IMR-90 (cell line): ENCODE data around the gene TMC7. TPM values are rescaled to one million over a fixed set of nuclear protein-coding genes. Genes with fewer than 3 reads are reported as not detected.

Experiments used
- ATAC-seq: fragments of 200-7000 bp; cut with Tn5 transposase; 2 replicates; pipeline ENCODE4 v1.9.1; 2020; ENCODE audit warnings: low read depth, mild to moderate bottlenecking, moderate library complexity
- BruUV-seq: library from RNA; stranded (reverse); fragments of 400-500 nt; replicated peaks from 2 replicates; lab custom pipeline; 2021; lab: Mats Ljungman, UMichigan
- CTCF ChIA-PET: fragments of 300-600 bp; formaldehyde crosslinking; extraction: SDS; loops from one replicate; lab custom pipeline; 2021; ENCODE audit warnings: antibody characterized with exemption; lab: Yijun Ruan, JAX
- POLR2A ChIA-PET: fragments of 300-600 bp; sonication (Branson Sonifier 250); formaldehyde crosslinking; loops from one replicate; lab custom pipeline; 2022; ENCODE audit warnings: antibody characterized with exemption; ENCODE audit not compliant: unreplicated experiment; lab: Charles Lee
- DNase-seq: peaks from one replicate; pipeline ENCODE4 v3.0.0; 2013
- H2AFZ ChIP-seq: replicated peaks from 2 replicates; pipeline ENCODE3; 2013; ENCODE audit warnings: low read length, mild to moderate bottlenecking; ENCODE audit not compliant: poor library complexity
- H2AK5ac ChIP-seq: 2 replicates; pipeline ENCODE4 v1.6.1; 2013; ENCODE audit warnings: low read depth, low read length, inconsistent platforms
- H2AK9ac ChIP-seq: replicated peaks from 2 replicates; pipeline ENCODE3; 2013; ENCODE audit warnings: mild to moderate bottlenecking, low read depth, low read length, moderate library complexity; ENCODE audit not compliant: poor library complexity
- H2BK120ac ChIP-seq: 2 replicates; pipeline ENCODE4 v1.6.1; 2013; ENCODE audit warnings: low read depth, low read length, inconsistent platforms
- H2BK15ac ChIP-seq: 3 replicates; pipeline ENCODE4 v1.6.1; 2013; ENCODE audit warnings: low read depth, low read length, inconsistent platforms
- H2BK20ac ChIP-seq: 2 replicates; pipeline ENCODE4 v1.6.1; 2013; ENCODE audit warnings: low read depth, mild to moderate bottlenecking, inconsistent platforms, low read length, moderate library complexity
- H2BK5ac ChIP-seq: 2 replicates; pipeline ENCODE4 v1.6.1; 2013; ENCODE audit warnings: mild to moderate bottlenecking, low read depth, low read length, inconsistent platforms; ENCODE audit not compliant: poor library complexity, severe bottlenecking
- H3K14ac ChIP-seq: replicated peaks from 2 replicates; pipeline ENCODE4 v1.6.1; 2013; ENCODE audit warnings: low read depth, low read length, inconsistent platforms
- H3K18ac ChIP-seq: 2 replicates; pipeline ENCODE4 v1.6.1; 2013; ENCODE audit warnings: low read depth, low read length, control low read depth
- H3K23ac ChIP-seq: 2 replicates; pipeline ENCODE4 v1.6.1; 2013; ENCODE audit warnings: low read depth, low read length, inconsistent platforms
- H3K27ac ChIP-seq: 2 replicates; pipeline ENCODE4 v1.5.1; 2013; ENCODE audit warnings: mild to moderate bottlenecking, control low read depth, low read length; ENCODE audit not compliant: insufficient read depth
- H3K27me3 ChIP-seq: 2 replicates; pipeline ENCODE4 v1.6.1; 2013; ENCODE audit warnings: low read length; ENCODE audit not compliant: control insufficient read depth, insufficient read depth
- H3K36me3 ChIP-seq: 2 replicates; pipeline ENCODE4 v1.6.1; 2013; ENCODE audit warnings: low read length, mixed read lengths; ENCODE audit not compliant: control insufficient read depth, insufficient read depth
- H3K4ac ChIP-seq: 2 replicates; pipeline ENCODE4 v1.6.1; 2013; ENCODE audit warnings: low read depth, low read length, inconsistent platforms
- H3K4me1 ChIP-seq: 2 replicates; pipeline ENCODE4 v1.6.1; 2013; ENCODE audit warnings: low read length, mixed read lengths; ENCODE audit not compliant: control insufficient read depth, insufficient read depth
- H3K4me2 ChIP-seq: 2 replicates; pipeline ENCODE4 v1.6.1; 2013; ENCODE audit warnings: low read depth, mild to moderate bottlenecking, control low read depth, low read length, moderate library complexity
- H3K4me3 ChIP-seq: 2 replicates; pipeline ENCODE4 v1.5.1; 2013; ENCODE audit warnings: low read depth, mild to moderate bottlenecking, control low read depth, low read length, moderate library complexity; ENCODE audit not compliant: insufficient read depth
- H3K56ac ChIP-seq: 2 replicates; pipeline ENCODE4 v1.6.1; 2013; ENCODE audit warnings: low read length, inconsistent platforms; ENCODE audit not compliant: insufficient read depth; ENCODE audit errors: extremely low read depth
- H3K79me1 ChIP-seq, 2 experiments: 2 replicates each; pipeline ENCODE4 v1.6.1; 2013; ENCODE audit warnings: low read length in 2 of 2, inconsistent platforms in 1 of 2, low read depth in 1 of 2
- H3K9ac ChIP-seq: 2 replicates; pipeline ENCODE4 v1.6.1; 2013; ENCODE audit warnings: low read depth, low read length, control low read depth
- H3K9me1 ChIP-seq: 2 replicates; pipeline ENCODE4 v1.6.1; 2013; ENCODE audit warnings: low read length, inconsistent platforms; ENCODE audit not compliant: insufficient read depth
- H3K9me3 ChIP-seq: 2 replicates; pipeline ENCODE4 v1.6.1; 2013; ENCODE audit warnings: low read length; ENCODE audit not compliant: control insufficient read depth, insufficient read depth
- H4K20me1 ChIP-seq: 2 replicates; pipeline ENCODE4 v1.6.1; 2013; ENCODE audit warnings: low read length, inconsistent platforms; ENCODE audit not compliant: insufficient read depth
- H4K5ac ChIP-seq: 2 replicates; pipeline ENCODE4 v1.6.1; 2013; ENCODE audit warnings: mild to moderate bottlenecking, low read depth, low read length, control low read depth
- H4K8ac ChIP-seq, 2 experiments: 2 replicates each; pipeline ENCODE4 v1.6.1; 2013; ENCODE audit warnings: low read depth in 2 of 2, low read length in 2 of 2, control low read depth in 1 of 2, inconsistent platforms in 1 of 2
- H4K91ac ChIP-seq: 2 replicates; pipeline ENCODE4 v1.6.1; 2013; ENCODE audit warnings: low read depth, low read length, inconsistent platforms; ENCODE audit not compliant: insufficient read depth
- BHLHE40 ChIP-seq: fragments of 150-350 bp; IDR thresholded peaks from 2 replicates; pipeline ENCODE4 v1.6.1; 2016; ENCODE audit warnings: mild to moderate bottlenecking, low read depth, low read length
- CEBPB ChIP-seq: IDR thresholded peaks from 2 replicates; pipeline ENCODE4 v1.6.1; 2012; ENCODE audit warnings: low read depth, low read length, improper control_type of control experiment
- MAFK ChIP-seq: IDR thresholded peaks from 2 replicates; pipeline ENCODE4 v1.6.1; 2012; ENCODE audit warnings: low read depth, low read length, improper control_type of control experiment
- MAZ ChIP-seq: IDR thresholded peaks from 2 replicates; pipeline ENCODE4 v1.6.1; 2012; ENCODE audit warnings: low read depth, mild to moderate bottlenecking, low read length, improper control_type of control experiment, moderate library complexity, borderline replicate concordance
- POLR2A ChIP-seq: IDR thresholded peaks from 2 replicates; pipeline ENCODE4 v1.6.1; 2012; ENCODE audit warnings: mild to moderate bottlenecking, low read depth, low read length
- RCOR1 ChIP-seq: IDR thresholded peaks from 2 replicates; pipeline ENCODE4 v1.6.1; 2012; ENCODE audit warnings: mild to moderate bottlenecking, low read length, improper control_type of control experiment; ENCODE audit not compliant: insufficient replicate concordance
- WGBS, 2 experiments: methylation state at CpG; one replicate each; pipeline versions ENCODE4 v1.1.5 to v1.1.7; 2013; ENCODE audit warnings: missing lambda C conversion rate in 2 of 2; ENCODE audit not compliant: insufficient read length in 1 of 2; ENCODE audit errors: extremely low coverage in 2 of 2; 5-methylcytosine and 5-hydroxymethylcytosine counted together
- dilution Hi-C: fragments of 300-500 bp; cut with HindIII; formaldehyde crosslinking; loops from one replicate; pipeline ENCODE4 v1.14.3; 2018; ENCODE audit warnings: low sequenced_read_pairs; ENCODE audit not compliant: unreplicated experiment
- in situ Hi-C: fragments of 300-500 bp; cut with MboI; formaldehyde crosslinking; loops from 3 replicates; pipeline ENCODE4 v1.14.3; 2019; ENCODE audit warnings: low sequenced_read_pairs, inconsistent platforms, mixed read lengths
- intact Hi-C: fragments of 100-400 bp; cut with micrococcal nuclease; formaldehyde crosslinking; loops from 2 replicates; pipeline ENCODE4 v1.10.0; 2022
- polyA plus RNA-seq, 3 experiments: library from polyadenylated mRNA; depleted of rRNA; stranded (reverse); fragments of >200 nt; gene quantifications; 2 replicates each; pipeline ENCODE4 v1.2.3, GENCODE V29; 2012; ENCODE audit warnings: low replicate concordance in 1 of 3
- total RNA-seq: library from RNA; depleted of rRNA; stranded (reverse); fragments of >200 nt; gene quantifications from 2 replicates; pipeline ENCODE4 v1.2.3, GENCODE V29; 2012

Gene TMC7
- total and polyA plus RNA-seq, 2 of the 4 experiments (the other 2 are of a cell fraction), result 0.27 to 0.36 TPM

DNA sequence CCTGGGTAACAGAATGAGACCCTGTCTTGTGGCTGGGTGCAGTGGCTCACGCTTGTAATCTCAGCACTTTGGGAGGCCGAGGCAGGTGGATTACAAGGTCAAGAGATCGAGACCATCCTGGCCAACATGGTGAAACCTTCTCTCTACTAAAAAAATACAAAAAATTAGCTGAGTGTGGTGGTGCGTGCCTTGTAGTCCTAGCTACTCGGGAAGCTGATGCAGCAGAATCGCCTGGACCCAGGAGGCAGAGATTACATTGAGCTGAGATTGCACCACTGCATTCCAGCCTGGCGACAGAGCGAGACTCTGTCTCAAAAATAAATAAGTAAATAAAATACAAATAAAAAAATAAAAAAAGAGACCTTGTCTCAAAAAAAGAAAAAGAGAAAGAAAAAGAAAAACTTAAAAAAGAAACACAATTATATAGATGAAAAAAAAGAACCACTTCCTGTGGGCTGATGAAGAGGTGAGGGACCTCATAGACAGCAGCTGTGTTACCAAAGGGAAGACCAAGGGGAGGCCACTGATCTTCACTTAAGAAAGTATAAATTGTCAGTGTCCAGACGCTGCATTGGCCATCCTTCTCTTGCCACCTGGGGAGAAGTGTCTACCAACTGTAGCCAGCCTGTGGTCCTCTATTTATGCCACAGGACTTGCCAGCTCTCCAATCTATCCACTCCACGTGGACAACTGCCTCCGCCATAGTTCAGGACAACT, 33.1 kb upstream of the TMC7 start:
- H3K27ac ChIP-seq, result no peak overlapping the region
- H3K9ac ChIP-seq, result no peak overlapping the region
- H2BK5ac ChIP-seq, result no peak overlapping the region
- no peak overlapping the region for H2AK5ac ChIP-seq
- H2BK120ac ChIP-seq, result no peak overlapping the region
- H3K4me3 ChIP-seq, result no peak overlapping the region
- POLR2A ChIA-PET, result no interaction called here
- intact Hi-C loops (no loop called here), in situ Hi-C loops (no loop called here), dilution Hi-C loops (no loop called here)
- no peak overlapping the region for H4K8ac ChIP-seq
- H4K91ac ChIP-seq, result no peak overlapping the region
- CTCF ChIA-PET, result no interaction called here
- no peak for TF ChIP-seq CEBPB
- TF ChIP-seq RCOR1, result no peak
- no peak for TF ChIP-seq BHLHE40
- TF ChIP-seq MAZ, result no peak
- no peak for TF ChIP-seq MAFK
- TF ChIP-seq POLR2A, result no peak
- no peak overlapping the region for H3K18ac ChIP-seq
- H4K5ac ChIP-seq, result no peak overlapping the region
- no peaks in the 10 kb centered on the region for H3K36me3 ChIP-seq
- H3K9me3 ChIP-seq, result no peaks in the 10 kb centered on the region
- H3K4ac ChIP-seq, result no peak overlapping the region
- BruUV-seq, result no TSS peak
- ATAC-seq, result no peak
- peaks cover 2% of the 10 kb centered on the region; the same call in 1 of the 2 replicates for H3K27me3 ChIP-seq
- no peak overlapping the region for H2AFZ ChIP-seq
- no peak overlapping the region for H3K14ac ChIP-seq
- no peak overlapping the region for H2AK9ac ChIP-seq
- DNase-seq, result no peak
- H2BK15ac ChIP-seq, result no peak overlapping the region
- H3K4me2 ChIP-seq, result no peak overlapping the region
- H2BK20ac ChIP-seq, result no peak overlapping the region
- no peaks in the 10 kb centered on the region for H4K20me1 ChIP-seq
- H3K23ac ChIP-seq, result no peak overlapping the region
- WGBS, 2 experiments, result no CpG with 5 or more reads among the region's 11 CpGs
- H3K79me1 ChIP-seq, result no peaks in the 10 kb centered on the region
- H3K56ac ChIP-seq, result no peak overlapping the region
- H3K4me1 ChIP-seq, result no peaks in the 10 kb centered on the region
- no peaks in the 10 kb centered on the region for H3K9me1 ChIP-seq
